Lower leg skin (tissue), 3 donors: Measurements from ENCODE around the gene ABCA7.

ENCODE experiments used
- POLR2A ChIP-seq, 2 donors: fragments of 450-650 bp; IDR thresholded peaks; one replicate each; pipeline ENCODE4 v1.6.1; 2016 to 2017; ENCODE audit warnings: antibody characterized with exemption in 2 of 2, mild to moderate bottlenecking in 1 of 2, moderate library complexity in 1 of 2
- TF ChIP-seq, protein P1 (sequence below), 3 donors: fragments of 450-650 bp; IDR thresholded peaks; one replicate each; pipeline ENCODE4 v1.5.1; 2016; ENCODE audit warnings: antibody characterized with exemption in 3 of 3, mild to moderate bottlenecking in 3 of 3, moderate library complexity in 2 of 3

DNA sequence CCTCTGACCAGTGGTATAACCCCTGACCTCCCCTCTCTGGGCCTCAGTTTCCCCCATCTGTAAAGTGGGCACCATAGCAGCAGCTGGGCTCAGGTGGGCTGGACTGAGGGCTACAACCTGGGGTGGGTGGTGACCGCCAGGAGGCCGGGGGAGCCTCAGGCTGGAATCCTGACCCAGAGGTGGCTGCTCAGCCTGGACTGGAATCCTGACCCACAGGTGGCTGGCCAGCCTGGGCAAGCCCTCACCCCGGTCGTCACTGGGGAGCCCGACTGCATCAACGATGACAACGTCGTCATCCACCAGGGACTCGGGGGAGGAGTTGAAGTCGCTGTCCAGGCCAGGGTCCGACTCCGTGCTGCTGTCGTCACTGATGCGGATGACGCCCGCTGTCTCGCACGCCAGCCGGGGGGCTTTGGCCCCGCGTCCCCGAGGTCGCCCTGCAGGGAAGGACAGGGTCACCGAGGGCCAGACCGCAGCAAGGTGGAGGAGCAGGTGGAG, 74.1 kb downstream of the ABCA7 start:
- TF ChIP-seq, protein P1, sequence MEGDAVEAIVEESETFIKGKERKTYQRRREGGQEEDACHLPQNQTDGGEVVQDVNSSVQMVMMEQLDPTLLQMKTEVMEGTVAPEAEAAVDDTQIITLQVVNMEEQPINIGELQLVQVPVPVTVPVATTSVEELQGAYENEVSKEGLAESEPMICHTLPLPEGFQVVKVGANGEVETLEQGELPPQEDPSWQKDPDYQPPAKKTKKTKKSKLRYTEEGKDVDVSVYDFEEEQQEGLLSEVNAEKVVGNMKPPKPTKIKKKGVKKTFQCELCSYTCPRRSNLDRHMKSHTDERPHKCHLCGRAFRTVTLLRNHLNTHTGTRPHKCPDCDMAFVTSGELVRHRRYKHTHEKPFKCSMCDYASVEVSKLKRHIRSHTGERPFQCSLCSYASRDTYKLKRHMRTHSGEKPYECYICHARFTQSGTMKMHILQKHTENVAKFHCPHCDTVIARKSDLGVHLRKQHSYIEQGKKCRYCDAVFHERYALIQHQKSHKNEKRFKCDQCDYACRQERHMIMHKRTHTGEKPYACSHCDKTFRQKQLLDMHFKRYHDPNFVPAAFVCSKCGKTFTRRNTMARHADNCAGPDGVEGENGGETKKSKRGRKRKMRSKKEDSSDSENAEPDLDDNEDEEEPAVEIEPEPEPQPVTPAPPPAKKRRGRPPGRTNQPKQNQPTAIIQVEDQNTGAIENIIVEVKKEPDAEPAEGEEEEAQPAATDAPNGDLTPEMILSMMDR (IDR thresholded peaks at IDR 0.05) = no peak
- no peak for TF ChIP-seq POLR2A (IDR thresholded peaks at IDR 0.05)
